Mucosa of descending colon (tissue), 3 donors: ENCODE results near the gene CCND2. TPM values are rescaled to one million over a fixed set of nuclear protein-coding genes. Genes with fewer than 3 reads are reported as not detected.

Experiments
- ATAC-seq: fragments of 200-7000 bp; cut with Tn5 transposase; one replicate; pipeline ENCODE4 v1.9.1; 2020; ENCODE audit warnings: mild to moderate bottlenecking, moderate library complexity
- DNase-seq, 3 donors: peaks; one replicate each; pipeline ENCODE4 v3.0.0-alpha.2; 2020
- H3K36me3 ChIP-seq: fragments of 200-600 bp; one replicate; pipeline ENCODE4 v1.8.0; 2021; ENCODE audit warnings: low read depth, mild to moderate bottlenecking
- H3K4me1 ChIP-seq: fragments of 200-600 bp; one replicate; pipeline ENCODE4 v1.8.0; 2021; ENCODE audit warnings: low read depth, mild to moderate bottlenecking
- H3K4me3 ChIP-seq: fragments of 200-600 bp; one replicate; pipeline ENCODE4 v1.8.0; 2021; ENCODE audit warnings: mild to moderate bottlenecking
- H3K9me3 ChIP-seq: fragments of 200-600 bp; one replicate; pipeline ENCODE4 v1.8.0; 2021; ENCODE audit warnings: mild to moderate bottlenecking
- intact Hi-C, 2 donors: fragments of 100-400 bp; cut with DNase I in 1 of 2; cut with micrococcal nuclease in 1 of 2; formaldehyde crosslinking; loops; one replicate each; pipeline versions ENCODE4 v1.11.0 to v1.11.1; 2022; cut with DNase I, micrococcal nuclease
- long read RNA-seq, 2 donors: library from polyadenylated mRNA; unstranded; transcript quantifications; one replicate each; pipeline ENCODE4 v2.0.0, GENCODE V29; 2019 to 2021
- total RNA-seq, 3 donors: library from RNA; stranded (reverse); fragmentation: NEBNext Ultra II Directional in 2 of 3; extraction: Animal tissue kit (Norgen Biotek cat#: 25700) in 2 of 3; gene quantifications; one replicate each; pipeline versions ENCODE4 v1.2.1 to v1.2.4, GENCODE V29; 2021 to 2023
- TF ChIP-seq, protein P1 (sequence below): fragments of 200-600 bp; IDR thresholded peaks from one replicate; pipeline ENCODE4 v1.8.0; 2022; ENCODE audit warnings: antibody characterized with exemption, mild to moderate bottlenecking
- donor health status: DM: no; HTN: no; CAD: no; lungs with moderate emphysema.
- donor health status: DM: no; HTN: no; CAD: no.
- donor health status: DM: no; HTN: yes; CAD: no.

The CCND2 gene
- total RNA-seq = 100 to 1,000 TPM; 105 to 236 (median 130) TPM
- long read RNA-seq, donor 1, full-length matches to known transcripts = 81 of 129 reads
- long read RNA-seq, donor 1, partial matches to known transcripts = 43 of 129 reads
- long read RNA-seq, donor 1, other reads (novel, unspliced or antisense) = 5 of 129 reads
- long read RNA-seq, donor 2, full-length matches to known transcripts = 11 of 17 reads
- long read RNA-seq, donor 2, partial matches to known transcripts = 0 of 17 reads
- long read RNA-seq, donor 2, other reads (novel, unspliced or antisense) = 6 of 17 reads

GRCh38 chr12:4273652-4274395, at the start of gene CCND2:
Gene CCND2 (plus strand): TSS chr12:4273762. CDS start chr12:4274041, 279 bp downstream.
- intact Hi-C loops = no loop called here
- H3K4me1 ChIP-seq = peaks cover 50% of the 10 kb centered on the region

DNA sequence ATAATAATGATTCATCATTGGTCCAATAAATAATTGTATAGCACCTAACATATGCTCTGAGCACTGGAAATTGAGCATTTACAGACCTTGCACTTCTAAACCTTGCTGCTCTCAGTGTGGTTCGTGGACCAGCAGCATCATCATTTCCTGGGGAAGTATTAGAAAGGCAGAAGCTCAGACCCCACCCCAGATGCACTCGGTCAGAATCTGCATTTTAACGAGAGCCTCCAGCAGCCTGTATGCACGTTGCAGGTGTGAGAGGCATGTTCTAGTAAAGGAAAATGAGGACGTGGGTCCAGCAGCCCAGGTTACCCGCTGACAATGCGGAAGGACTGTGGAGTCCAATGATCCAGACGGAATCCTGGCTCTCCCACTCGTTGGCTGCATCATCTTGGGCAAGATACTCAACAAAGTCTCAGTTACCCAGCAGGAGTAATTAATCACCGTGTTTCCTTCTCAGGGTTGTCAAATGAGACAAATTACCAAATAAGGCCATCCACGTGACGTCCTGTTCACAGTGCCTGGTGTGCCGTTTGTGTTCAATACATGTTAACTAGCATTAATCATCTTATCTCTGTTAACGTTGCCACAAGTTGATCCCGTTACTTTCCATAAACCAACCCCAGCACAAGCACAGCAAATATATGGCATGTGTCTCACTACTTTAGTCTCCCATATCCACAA, 49.2 kb upstream of the CCND2 start:
- H3K4me3 ChIP-seq = no peak overlapping the region
- DNase-seq = no peak
- no peaks in the 10 kb centered on the region for H3K36me3 ChIP-seq
- ATAC-seq = no peak
- H3K9me3 ChIP-seq = no peaks in the 10 kb centered on the region
- intact Hi-C loops = no loop called here
- TF ChIP-seq, protein P1, sequence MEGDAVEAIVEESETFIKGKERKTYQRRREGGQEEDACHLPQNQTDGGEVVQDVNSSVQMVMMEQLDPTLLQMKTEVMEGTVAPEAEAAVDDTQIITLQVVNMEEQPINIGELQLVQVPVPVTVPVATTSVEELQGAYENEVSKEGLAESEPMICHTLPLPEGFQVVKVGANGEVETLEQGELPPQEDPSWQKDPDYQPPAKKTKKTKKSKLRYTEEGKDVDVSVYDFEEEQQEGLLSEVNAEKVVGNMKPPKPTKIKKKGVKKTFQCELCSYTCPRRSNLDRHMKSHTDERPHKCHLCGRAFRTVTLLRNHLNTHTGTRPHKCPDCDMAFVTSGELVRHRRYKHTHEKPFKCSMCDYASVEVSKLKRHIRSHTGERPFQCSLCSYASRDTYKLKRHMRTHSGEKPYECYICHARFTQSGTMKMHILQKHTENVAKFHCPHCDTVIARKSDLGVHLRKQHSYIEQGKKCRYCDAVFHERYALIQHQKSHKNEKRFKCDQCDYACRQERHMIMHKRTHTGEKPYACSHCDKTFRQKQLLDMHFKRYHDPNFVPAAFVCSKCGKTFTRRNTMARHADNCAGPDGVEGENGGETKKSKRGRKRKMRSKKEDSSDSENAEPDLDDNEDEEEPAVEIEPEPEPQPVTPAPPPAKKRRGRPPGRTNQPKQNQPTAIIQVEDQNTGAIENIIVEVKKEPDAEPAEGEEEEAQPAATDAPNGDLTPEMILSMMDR = no peak
- no peaks in the 10 kb centered on the region for H3K4me1 ChIP-seq

More at GRCh38 chr12:4273652-4274395, at the start of gene CCND2:
- Histone ChIP-seq H3K36me3 (no peaks in the 10 kb centered on the region), H3K9me3 (no peaks in the 10 kb centered on the region), H3K4me3 (peak within 1 kb of the TSS; percentile 78)
- peak; percentile 64 for ATAC-seq
- TF ChIP-seq, protein P1 = no peak
- DNase-seq = peak; percentile 89 to 94 (median 90)

DNA sequence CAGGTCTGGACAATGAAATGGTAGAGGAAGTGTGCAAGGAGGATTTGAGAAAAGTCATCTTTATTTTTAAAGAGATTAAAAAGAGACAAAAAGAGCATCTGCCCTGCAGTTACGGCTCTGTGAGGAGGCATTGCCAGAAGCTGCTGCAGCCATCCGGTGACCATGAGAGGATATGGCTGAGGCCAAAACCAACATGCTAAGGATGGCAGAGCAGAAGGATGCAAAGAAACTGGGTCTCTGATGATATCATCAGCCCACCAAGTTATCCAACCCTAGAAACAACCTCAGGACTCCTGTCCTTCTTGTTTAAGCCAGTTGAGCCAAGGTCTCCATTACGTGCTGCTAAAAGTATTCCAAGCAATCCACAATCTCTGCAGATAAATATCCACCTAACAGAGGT, 48.0 kb upstream of the CCND2 start:
- Histone ChIP-seq H3K9me3 (no peaks in the 10 kb centered on the region), H3K4me1 (no peaks in the 10 kb centered on the region), H3K4me3 (no peak overlapping the region), H3K36me3 (no peaks in the 10 kb centered on the region)
- DNase-seq = no peak
- no peak for ATAC-seq
- TF ChIP-seq, protein P1 = no peak
- intact Hi-C loops = no loop called here

- TF ChIP-seq, protein P1 = no peak
- no peaks in the 10 kb centered on the region for H3K9me3 ChIP-seq
- no peaks in the 10 kb centered on the region for H3K36me3 ChIP-seq
- no peak overlapping the region for H3K4me3 ChIP-seq
- no peaks in the 10 kb centered on the region for H3K4me1 ChIP-seq
- DNase-seq (no peak), ATAC-seq (no peak)
- intact Hi-C loops = no loop called here
These were observed 46.5 kb upstream of the CCND2 start for GRCh38 chr12:4227046-4227445.

DNA sequence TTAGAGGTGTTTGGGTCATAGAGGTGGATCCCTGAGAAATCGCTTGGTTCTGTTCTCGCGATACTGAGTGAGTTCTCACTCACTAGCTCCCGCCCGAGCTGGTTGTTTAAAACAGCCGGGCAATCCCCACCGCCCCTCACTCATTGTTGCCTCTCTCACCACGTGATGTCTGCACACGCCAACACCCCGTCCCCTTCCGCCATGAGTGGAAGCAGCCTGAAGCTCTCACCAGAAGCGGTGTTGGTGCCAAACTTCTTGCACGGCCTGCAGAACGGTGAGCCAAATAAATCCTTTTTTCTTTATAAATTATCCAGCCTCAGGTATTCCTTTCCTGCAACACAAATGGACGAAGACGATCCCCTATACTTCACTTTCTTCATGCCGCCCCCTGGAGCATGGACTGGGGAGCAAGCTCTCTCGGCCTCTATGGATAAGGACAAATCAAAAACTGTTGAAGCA, 45.4 kb upstream of the CCND2 start:
- H3K9me3 ChIP-seq = no peaks in the 10 kb centered on the region
- H3K36me3 ChIP-seq = no peaks in the 10 kb centered on the region
- no peak overlapping the region for H3K4me3 ChIP-seq
- TF ChIP-seq, protein P1 = no peak
- intact Hi-C loops = no loop called here
- H3K4me1 ChIP-seq = no peaks in the 10 kb centered on the region
- ATAC-seq = no peak
- no peak for DNase-seq
